ENCODE data around the gene AMN1. TPM values are rescaled to one million over a fixed set of nuclear protein-coding genes. Genes with fewer than 3 reads are reported as not detected.
"Not testable (repeated sequence)": the region's sequence is repeated elsewhere in the genome, so short reads cannot be mapped to it uniquely, and the experiment has no call there.

AMN1 gene
- total RNA-seq, 1 experiment from 2014 or later = 7.8 TPM

- no peak for DNase-seq (ENCODE audit: low spot score)
- in situ Hi-C loops (cut with HindIII; ENCODE audit: low sequenced_read_pairs) = no loop called here
Measured at GRCh38 chr12:31705621-31706020, 23.2 kb downstream of the AMN1 start.

- in situ Hi-C loops (cut with HindIII; ENCODE audit: low sequenced_read_pairs) = no loop called here
- peak; percentile 13 for DNase-seq (ENCODE audit: low spot score)
Measured at GRCh38 chr12:31702047-31702446, 26.8 kb downstream of the AMN1 start.

- in situ Hi-C loops (cut with HindIII; ENCODE audit: low sequenced_read_pairs); DNase-seq (ENCODE audit: low spot score): not testable (repeated sequence)
Measured at GRCh38 chr12:31689921-31690320, 38.9 kb downstream of the AMN1 start.

GRCh38 chr12:31687101-31687527 is 41.7 kb downstream of the AMN1 start:
- DNase-seq (ENCODE audit: low spot score) = no peak
- in situ Hi-C loops (cut with HindIII; ENCODE audit: low sequenced_read_pairs) = no loop called here

- in situ Hi-C loops (cut with HindIII; ENCODE audit: low sequenced_read_pairs) = no loop called here
- DNase-seq (ENCODE audit: low spot score) = no peak
Measured at GRCh38 chr12:31685801-31686200, 43.0 kb downstream of the AMN1 start.

- peak; percentile 42 for DNase-seq (ENCODE audit: low spot score)
- in situ Hi-C loops (cut with HindIII; ENCODE audit: low sequenced_read_pairs) = no loop called here
Measured at GRCh38 chr12:31682136-31682962, 46.5 kb downstream of the AMN1 start.

- in situ Hi-C loops (cut with HindIII; ENCODE audit: low sequenced_read_pairs) = no loop called here
- no peak for DNase-seq (ENCODE audit: low spot score)
Measured at GRCh38 chr12:31672521-31672920, 56.3 kb downstream of the AMN1 start.

- in situ Hi-C loops (cut with HindIII; ENCODE audit: low sequenced_read_pairs); DNase-seq (ENCODE audit: low spot score): not testable (repeated sequence)
Measured at GRCh38 chr12:31669582-31669981, 59.2 kb downstream of the AMN1 start.

GRCh38 chr12:31669020-31669419 is 59.8 kb downstream of the AMN1 start:
- no peak for DNase-seq (ENCODE audit: low spot score)
- in situ Hi-C loops (cut with HindIII; ENCODE audit: low sequenced_read_pairs) = no loop called here

GRCh38 chr12:31664038-31664437 is 64.8 kb downstream of the AMN1 start:
- in situ Hi-C loops (cut with HindIII; ENCODE audit: low sequenced_read_pairs) = no loop called here
- no peak for DNase-seq (ENCODE audit: low spot score)

GRCh38 chr12:31663576-31663975 is 65.2 kb downstream of the AMN1 start:
- in situ Hi-C loops (cut with HindIII; ENCODE audit: low sequenced_read_pairs) = no loop called here
- DNase-seq (ENCODE audit: low spot score) = no peak

GRCh38 chr12:31662176-31662849 is 66.5 kb downstream of the AMN1 start:
- DNase-seq (ENCODE audit: low spot score) = no peak
- in situ Hi-C loops (cut with HindIII; ENCODE audit: low sequenced_read_pairs) = no loop called here

GRCh38 chr12:31659087-31659942 is 69.5 kb downstream of the AMN1 start, which contains the start of gene ETFBKMT:
ETFBKMT (plus strand) TSS chr12:31659688; CDS start chr12:31661954, 2,266 bp downstream.
- peak; percentile 97 for DNase-seq (ENCODE audit: low spot score)
- in situ Hi-C loops (cut with HindIII; ENCODE audit: low sequenced_read_pairs) = no loop called here

GRCh38 chr12:31658471-31659086 is 70.2 kb downstream of the AMN1 start:
- in situ Hi-C loops (cut with HindIII; ENCODE audit: low sequenced_read_pairs) = no loop called here
- no peak for DNase-seq (ENCODE audit: low spot score)

- in situ Hi-C loops (cut with HindIII; ENCODE audit: low sequenced_read_pairs) = no loop called here
Measured at GRCh38 chr12:31655792-31656191, 73.0 kb downstream of the AMN1 start.

GRCh38 chr12:31655208-31655607 is 73.6 kb downstream of the AMN1 start:
- DNase-seq (ENCODE audit: low spot score) = no peak
- in situ Hi-C loops (cut with HindIII; ENCODE audit: low sequenced_read_pairs) = no loop called here

More at GRCh38 chr12:31655792-31656191, 73.0 kb downstream of the AMN1 start:
- no peak for DNase-seq (ENCODE audit: low spot score)

- in situ Hi-C loops (cut with HindIII; ENCODE audit: low sequenced_read_pairs) = no loop called here
- DNase-seq (ENCODE audit: low spot score) = no peak
Measured at GRCh38 chr12:31651893-31652521, 76.8 kb downstream of the AMN1 start.

GRCh38 chr12:31650918-31651317 is 77.9 kb downstream of the AMN1 start:
- in situ Hi-C loops (cut with HindIII; ENCODE audit: low sequenced_read_pairs) = no loop called here
- DNase-seq (ENCODE audit: low spot score) = no peak

- DNase-seq (ENCODE audit: low spot score) = no peak
- in situ Hi-C loops (cut with HindIII; ENCODE audit: low sequenced_read_pairs) = loop anchor here (25.0 kb wide), 1 partner anchor 260 kb away; no protein-coding TSS in a partner anchor
Measured at GRCh38 chr12:31647086-31647491, 81.7 kb downstream of the AMN1 start.

Measured in G401 (cell line).